PFSK-1 (cell line): ENCODE data around the gene CDKN2AIPNL.

Source experiments
- FOXP2 ChIP-seq: optimal IDR thresholded peaks from 2 replicates; pipeline ENCODE3; 2011; ENCODE audit warnings: borderline replicate concordance, control low read depth, inconsistent platforms; ENCODE audit not compliant: insufficient read depth; ENCODE audit errors: extremely low read length, extremely low read depth
- POLR2AphosphoS5 ChIP-seq: IDR thresholded peaks from 2 replicates; pipeline ENCODE4 v1.6.1; 2012; ENCODE audit warnings: low read depth, mild to moderate bottlenecking, control low read depth, low read length, moderate library complexity
- REST ChIP-seq, 2 experiments: IDR thresholded peaks; 2 replicates each; pipeline versions ENCODE4 v1.6.1 to v1.8.0; 2011 to 2012; ENCODE audit warnings: low read depth in 2 of 2, low read length in 2 of 2, control low read depth in 1 of 2, inconsistent platforms in 1 of 2, mild to moderate bottlenecking in 1 of 2, moderate library complexity in 1 of 2; ENCODE audit not compliant: insufficient read depth in 1 of 2
- SIN3A ChIP-seq: IDR thresholded peaks from 2 replicates; pipeline ENCODE4 v1.6.1; 2012; ENCODE audit warnings: mild to moderate bottlenecking, low read length, moderate library complexity, borderline replicate concordance; ENCODE audit not compliant: insufficient read depth
- TAF1 ChIP-seq: IDR thresholded peaks from 2 replicates; pipeline ENCODE4 v1.6.1; 2012; ENCODE audit warnings: low read length, control low read depth, borderline replicate concordance; ENCODE audit not compliant: insufficient read depth

Gene CDKN2AIPNL

DNA sequence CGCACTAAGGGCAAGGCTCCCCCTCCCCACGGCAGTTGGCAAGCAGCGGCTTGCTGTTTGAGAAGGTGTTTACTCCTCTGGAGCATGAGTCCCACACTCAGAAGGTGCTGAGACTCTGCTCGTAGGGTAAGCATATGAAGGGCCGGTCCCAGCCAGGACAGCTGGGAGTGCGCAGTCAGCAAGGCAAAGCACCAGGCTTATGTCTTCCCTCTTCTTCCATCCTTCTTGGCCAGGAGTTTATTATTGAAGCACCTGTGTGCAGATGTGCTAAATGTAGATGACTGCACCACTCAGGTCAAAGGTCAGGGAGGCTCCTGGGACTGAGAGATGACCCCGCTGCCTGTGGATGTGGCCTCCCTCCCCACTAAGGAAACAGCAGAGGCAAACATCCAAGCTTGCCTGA lies 27.0 kb upstream of the CDKN2AIPNL start:
- TF ChIP-seq POLR2AphosphoS5 (no peak), REST (IDR thresholded peaks at IDR 0.05; ENCODE audit: insufficient read depth in 1 of 2, low read depth in 2 of 2, low read length in 2 of 2) (no peak)

DNA sequence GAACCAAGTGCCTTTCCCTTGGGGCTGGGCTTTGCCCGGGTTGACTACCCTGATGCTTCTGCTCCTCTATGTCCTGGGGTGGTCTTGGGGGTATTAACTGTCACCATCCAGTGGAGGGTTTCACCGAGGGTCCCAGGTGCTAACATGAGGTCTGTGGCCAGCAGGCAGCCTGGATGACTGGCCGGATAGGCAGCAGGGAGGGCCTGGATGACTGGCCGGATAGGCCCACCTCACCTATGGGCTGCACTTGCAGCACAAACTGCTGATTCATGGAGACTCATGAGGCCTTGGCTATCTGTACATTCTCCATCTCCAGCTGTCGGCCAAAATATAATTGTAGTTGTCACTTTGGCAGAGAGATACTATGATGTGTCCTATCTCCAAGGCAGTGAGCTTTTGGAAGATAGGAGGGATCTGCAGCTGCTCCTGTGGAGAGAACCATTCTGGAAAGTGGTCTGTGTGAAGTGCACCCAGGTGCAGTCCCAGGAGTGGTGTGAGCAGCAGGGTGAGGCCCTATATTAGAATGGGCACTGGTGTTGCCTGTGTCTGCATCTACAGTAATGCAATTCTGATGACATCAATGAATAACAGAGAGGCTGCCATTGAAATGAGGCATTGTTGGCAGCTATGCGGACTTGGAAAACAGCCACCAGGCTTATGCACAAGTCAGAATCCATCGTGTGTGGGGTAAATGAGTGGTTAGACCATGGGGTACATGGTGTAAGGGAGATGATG lies 26.3 kb upstream of the CDKN2AIPNL start:
- TF ChIP-seq POLR2AphosphoS5 = no peak
- TF ChIP-seq TAF1 = no peak
- TF ChIP-seq REST (IDR thresholded peaks at IDR 0.05; ENCODE audit: insufficient read depth in 1 of 2, low read depth in 2 of 2, low read length in 2 of 2) = no peak
- no peak for TF ChIP-seq SIN3A
- TF ChIP-seq FOXP2 = no peak

DNA sequence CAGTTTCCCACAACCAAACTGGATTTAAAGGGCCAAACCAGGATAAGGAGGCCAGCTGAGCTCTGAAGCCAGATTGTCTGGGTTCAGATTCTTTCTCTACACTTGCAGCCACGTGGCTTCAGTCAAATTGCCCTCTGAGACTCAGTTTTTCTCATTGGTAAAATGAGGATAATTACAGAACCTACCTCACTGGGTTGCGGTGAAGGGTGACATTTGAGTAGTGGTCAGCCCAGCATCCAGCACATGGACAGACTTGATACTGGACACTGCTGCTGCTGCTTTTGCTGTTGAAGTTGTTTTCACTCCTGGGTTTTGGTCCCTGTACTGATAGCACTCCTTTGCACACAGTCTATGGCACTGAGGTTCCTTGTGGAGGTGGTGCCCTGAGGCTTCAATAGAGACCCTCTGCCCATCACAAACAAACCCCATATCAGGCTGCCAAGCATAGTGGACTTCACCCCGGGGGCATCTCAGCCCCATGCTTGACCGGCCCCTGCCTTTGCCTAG lies 25.7 kb upstream of the CDKN2AIPNL start:
- TF ChIP-seq SIN3A = no peak
- TF ChIP-seq FOXP2 = no peak
- no peak for TF ChIP-seq REST (IDR thresholded peaks at IDR 0.05; ENCODE audit: insufficient read depth in 1 of 2, low read depth in 2 of 2, low read length in 2 of 2)
- TF ChIP-seq POLR2AphosphoS5 = no peak; the same call in 1 of the 2 replicates
- TF ChIP-seq TAF1 = no peak

GRCh38 chr5:134436523-134437339 lies 25.1 kb upstream of the CDKN2AIPNL start:
- TF ChIP-seq REST (IDR thresholded peaks at IDR 0.05; ENCODE audit: insufficient read depth in 1 of 2, low read depth in 2 of 2, low read length in 2 of 2) = no peak
- TF ChIP-seq SIN3A = no peak
- no peak for TF ChIP-seq FOXP2
- TF ChIP-seq POLR2AphosphoS5 = no peak
- TF ChIP-seq TAF1 = no peak
